Measurements from ENCODE around the gene CRYBB1.
"Not testable (repeated sequence)": the region's sequence is repeated elsewhere in the genome, so short reads cannot be mapped to it uniquely, and the experiment has no call there.

Gene CRYBB1

GRCh38 chr22:26642465-26643417 lies 24.9 kb upstream of the CRYBB1 start:
- H3K4me3 ChIP-seq (ENCODE audit: low read depth, low read length) = no peak overlapping the region

GRCh38 chr22:26636296-26636695 lies 18.5 kb upstream of the CRYBB1 start:
- H3K4me3 ChIP-seq (ENCODE audit: low read depth, low read length) = no peak overlapping the region

- H3K4me3 ChIP-seq (ENCODE audit: low read depth, low read length) = no peak overlapping the region
Measured at GRCh38 chr22:26635117-26635516, 17.3 kb upstream of the CRYBB1 start.

- H3K4me3 ChIP-seq (ENCODE audit: low read depth, low read length) = no peak overlapping the region
Measured at GRCh38 chr22:26634189-26634588, 16.4 kb upstream of the CRYBB1 start.

GRCh38 chr22:26632422-26633155 lies 14.8 kb upstream of the CRYBB1 start:
- no peak overlapping the region for H3K4me3 ChIP-seq (ENCODE audit: low read depth, low read length)

GRCh38 chr22:26631282-26631681 lies 13.5 kb upstream of the CRYBB1 start:
- H3K4me3 ChIP-seq (ENCODE audit: low read depth, low read length) = no peak overlapping the region

- H3K4me3 ChIP-seq (ENCODE audit: low read depth, low read length) = no peak overlapping the region
Measured at GRCh38 chr22:26629988-26630761, 12.3 kb upstream of the CRYBB1 start.

GRCh38 chr22:26624803-26625202 lies 7.0 kb upstream of the CRYBB1 start:
- no peak overlapping the region for H3K4me3 ChIP-seq (ENCODE audit: low read depth, low read length)

GRCh38 chr22:26623984-26624383 lies 6.2 kb upstream of the CRYBB1 start:
- no peak overlapping the region for H3K4me3 ChIP-seq (ENCODE audit: low read depth, low read length)

GRCh38 chr22:26621663-26622062 lies 3.8 kb upstream of the CRYBB1 start, which contains the start of gene CRYBA4:
CRYBA4 (plus strand) TSS chr22:26621963; CDS start chr22:26622597, 634 bp downstream.
- H3K4me3 ChIP-seq (ENCODE audit: low read depth, low read length) = no peak within 1 kb of the TSS

- H3K4me3 ChIP-seq (ENCODE audit: low read depth, low read length) = no peak overlapping the region
Measured at GRCh38 chr22:26620197-26620596, 2.4 kb upstream of the CRYBB1 start.

- no peak overlapping the region for H3K4me3 ChIP-seq (ENCODE audit: low read depth, low read length)
Measured at GRCh38 chr22:26619510-26619909, 1.7 kb upstream of the CRYBB1 start.

- no peak overlapping the region for H3K4me3 ChIP-seq (ENCODE audit: low read depth, low read length)
Measured at GRCh38 chr22:26618455-26618854, 628 bp upstream of the CRYBB1 start.

GRCh38 chr22:26616650-26617049 lies 1.2 kb downstream of the CRYBB1 start:
- H3K4me3 ChIP-seq (ENCODE audit: low read depth, low read length) = no peak overlapping the region

- no peak overlapping the region for H3K4me3 ChIP-seq (ENCODE audit: low read depth, low read length)
Measured at GRCh38 chr22:26615830-26616435, 1.9 kb downstream of the CRYBB1 start.

GRCh38 chr22:26615149-26615548 lies 2.7 kb downstream of the CRYBB1 start:
- no peak overlapping the region for H3K4me3 ChIP-seq (ENCODE audit: low read depth, low read length)

GRCh38 chr22:26614322-26614721 lies 3.5 kb downstream of the CRYBB1 start:
- no peak overlapping the region for H3K4me3 ChIP-seq (ENCODE audit: low read depth, low read length)

- H3K4me3 ChIP-seq (ENCODE audit: low read depth, low read length) = not testable (repeated sequence)
Measured at GRCh38 chr22:26613753-26614152, 4.1 kb downstream of the CRYBB1 start.

GRCh38 chr22:26612652-26613051 lies 5.2 kb downstream of the CRYBB1 start:
- no peak overlapping the region for H3K4me3 ChIP-seq (ENCODE audit: low read depth, low read length)

GRCh38 chr22:26610996-26611395 lies 6.8 kb downstream of the CRYBB1 start:
- H3K4me3 ChIP-seq (ENCODE audit: low read depth, low read length) = no peak overlapping the region

All from iPS-11a (cell line).